Upper lobe of right lung (tissue), 1 donor: ENCODE data around the gene TMC2. TPM values are rescaled to one million over a fixed set of nuclear protein-coding genes. Genes with fewer than 3 reads are reported as not detected.

Experiments used
- ATAC-seq: fragments of 200-7000 bp; cut with Tn5 transposase; one replicate; pipeline ENCODE4 v1.9.1; 2020; ENCODE audit warnings: mild to moderate bottlenecking, moderate library complexity
- DNase-seq: peaks from one replicate; pipeline ENCODE4 v3.0.0-alpha.2; 2020
- H3K27ac ChIP-seq: fragments of 200-600 bp; one replicate; pipeline ENCODE4 v1.8.0; 2022
- H3K27me3 ChIP-seq: fragments of 200-600 bp; one replicate; pipeline ENCODE4 v1.8.0; 2022; ENCODE audit warnings: mild to moderate bottlenecking
- H3K36me3 ChIP-seq: fragments of 200-600 bp; one replicate; pipeline ENCODE4 v1.8.0; 2022
- H3K4me1 ChIP-seq: fragments of 200-600 bp; one replicate; pipeline ENCODE4 v1.8.0; 2022
- H3K4me3 ChIP-seq: fragments of 200-600 bp; one replicate; pipeline ENCODE4 v1.8.0; 2022; ENCODE audit warnings: mild to moderate bottlenecking
- H3K9me3 ChIP-seq: fragments of 200-600 bp; one replicate; pipeline ENCODE4 v1.8.0; 2022
- CTCF ChIP-seq: fragments of 200-600 bp; IDR thresholded peaks from one replicate; pipeline ENCODE4 v1.8.0; 2022; ENCODE audit warnings: antibody characterized with exemption
- intact Hi-C: fragments of 100-400 bp; cut with DNase I; formaldehyde crosslinking; loops from one replicate; pipeline ENCODE4 v1.11.0; 2022
- microRNA-seq: library from miRNA; unstranded; fragments of <30 nt; microRNA quantifications from one replicate; pipeline ENCODE4 v1.2.0, GENCODE V29; 2020; ENCODE audit warnings: borderline microRNAs expressed
- total RNA-seq: library from RNA; stranded (reverse); fragmentation: NEBNext Ultra II Directional; extraction: Animal tissue kit (Norgen Biotek cat#: 25700); gene quantifications from one replicate; pipeline ENCODE4 v1.2.1, GENCODE V29; 2021
- donor health status: DM: no; HTN: yes; CAD: no; lungs with severe emphysema.

The TMC2 gene
- total RNA-seq, 1 donor from 2014 or later = 0.43 TPM

- peaks cover 26% of the 10 kb centered on the region for H3K27me3 ChIP-seq
- H3K4me1 ChIP-seq = peaks cover 17% of the 10 kb centered on the region
- intact Hi-C loops = no loop called here
These were observed 154.3 kb downstream of the TMC2 start for GRCh38 chr20:2690718-2691117.

GRCh38 chr20:2691127-2691526 is 154.8 kb downstream of the TMC2 start:
- H3K27me3 ChIP-seq = peaks cover 27% of the 10 kb centered on the region
- H3K36me3 ChIP-seq = no peaks in the 10 kb centered on the region
- no peak overlapping the region for H3K27ac ChIP-seq
- DNase-seq (no peak), ATAC-seq (no peak)
- no peaks in the 10 kb centered on the region for H3K9me3 ChIP-seq
- intact Hi-C loops = no loop called here
- peaks cover 17% of the 10 kb centered on the region for H3K4me1 ChIP-seq
- TF ChIP-seq CTCF = no peak
- H3K4me3 ChIP-seq = no peak overlapping the region

More at GRCh38 chr20:2690718-2691117, 154.3 kb downstream of the TMC2 start:
- TF ChIP-seq CTCF = no peak
- Histone ChIP-seq H3K27ac (no peak overlapping the region), H3K36me3 (no peaks in the 10 kb centered on the region), H3K9me3 (no peaks in the 10 kb centered on the region), H3K4me3 (no peak overlapping the region)
- ATAC-seq = no peak
- no peak for DNase-seq

Small RNAs within 50 kb of the gene (microRNA-seq; reads per million reads assigned to microRNA genes)
- gene MIR1292 = 1.7 reads per million, percentile 3 among the genes with 10 or more reads in this experiment

Other genes starting within 250 kb of the TMC2 start
- gene TGM3, start 240.6 kb upstream of the TMC2 start, total RNA-seq = not detected
- not detected for gene TGM6, start 155.7 kb upstream of the TMC2 start, total RNA-seq
- gene SNRPB, start 65.8 kb upstream of the TMC2 start, total RNA-seq = 83.7 TPM
- 8.3 TPM for gene ZNF343, start 27.7 kb upstream of the TMC2 start, total RNA-seq
- gene NOP56, start 116.1 kb downstream of the TMC2 start, total RNA-seq = 88.4 TPM
- 65.5 TPM for gene IDH3B, start 127.6 kb downstream of the TMC2 start, total RNA-seq
- 19.5 TPM for gene EBF4, start 156.2 kb downstream of the TMC2 start, total RNA-seq